ENCODE measurements around the gene C16orf96. TPM values are rescaled to one million over a fixed set of nuclear protein-coding genes. Genes with fewer than 3 reads are reported as not detected.
A peak's percentile ranks its signal among the peaks of the same experiment; 100 is the strongest.

The C16orf96 gene
- total and polyA plus RNA-seq, 2 of the 13 experiments (the other 11 are each of a cell fraction or from before 2014, with no cell fraction given): 0.03 TPM; not detected in 1

GRCh38 chr16:4615384-4616046 lies 59.4 kb downstream of the C16orf96 start:
- peak overlapping the region; percentile 92 for H3K4me2 ChIP-seq (ENCODE audit: low read depth, low read length)
- whole genome bisulfite sequencing (ENCODE audit: low lambda C conversion rate): 84% methylated on average over 17 of the region's 39 CpGs
- in situ Hi-C loops (cut with HindIII; ENCODE audit: extremely low pct_ligation_motif_present, low pct_unique_long_range_greater_than_20kb): loop anchor here (5.0 kb wide), 1 partner anchor 47 kb away; no protein-coding TSS in a partner anchor
- CTCF ChIA-PET (ENCODE audit: low intra/inter-chr PET ratio, low total read pairs): interaction anchor here (1.1 kb wide), 1 partner anchor 9 kb away, joined by 5 read pairs; the partner anchor contains the start of gene MGRN1
- H3K9me3 ChIP-seq (ENCODE audit: low read length): no peaks in the 10 kb centered on the region
- H2AFZ ChIP-seq (ENCODE audit: low read length): no peak overlapping the region
- H3K27ac ChIP-seq (ENCODE audit: extremely low read length, insufficient read depth, low read length): peak overlapping the region; percentile 75
- peak overlapping the region; percentile 98 for H3K9ac ChIP-seq (ENCODE audit: insufficient read depth, low read depth, low read length)
- peaks cover 79% of the 10 kb centered on the region for H3K4me1 ChIP-seq (ENCODE audit: insufficient read depth, low read length)
- intact Hi-C loops (cut with micrococcal nuclease; ENCODE audit: unreplicated experiment): loop anchor here (2.0 to 10.0 kb wide), 2 partner anchors 77 to 339 kb away; partner anchors contain the start of genes CDIP1 and SEC14L5
- ATAC-seq: no peak
- no peak for FAIRE-seq
- no peak for DNase-seq (ENCODE audit: low spot score)
- POLR2A ChIA-PET: interaction anchor here (0.8 to 3.9 kb wide), 11 partner anchors 10 to 344 kb away, joined by 3 to 39 read pairs (median 5); partner anchors contain the start of genes CDIP1 and MGRN1
- BruUV-seq (replicated peaks): no TSS peak
- H3K36me3 ChIP-seq (replicated peaks in 1 of 2; ENCODE audit: control insufficient read depth in 1 of 2, insufficient read depth in 2 of 2, low read length in 2 of 2): peaks cover 2 to 9% of the 10 kb centered on the region in 2 experiments; a peak in 2 of 5 replicates
- peaks cover 38% of the 10 kb centered on the region for H3K79me2 ChIP-seq (ENCODE audit: insufficient read depth, low read length)
- peak overlapping the region; percentile 73 to 97 (median 88); a peak in 5 of 6 replicates for H3K4me3 ChIP-seq (replicated peaks in 1 of 3; ENCODE audit: insufficient read depth in 1 of 3, low read depth in 2 of 3, low read length in 3 of 3)
- H4K20me1 ChIP-seq (ENCODE audit: insufficient read depth, low read length): peaks cover 30% of the 10 kb centered on the region; the same call in 1 of the 2 replicates
- H3K27me3 ChIP-seq (ENCODE audit: control insufficient read depth in 1 of 2, insufficient read depth in 2 of 2, low read length in 2 of 2): no peaks in the 10 kb centered on the region; a peak in 1 of 5 replicates
- peak; percentile 24 for TF ChIP-seq MED8 (CRISPR knock-in tag; IDR thresholded peaks at IDR 0.05; ENCODE audit: insufficient replicate concordance)
- peak; percentile 67 for TF ChIP-seq ZKSCAN1 (IDR thresholded peaks at IDR 0.05; ENCODE audit: low read length)
- peak; percentile 86; the same call in 1 of the 2 replicates for TF ChIP-seq ZNF24 (IDR thresholded peaks at IDR 0.05)
- 0 out of 2 replicates have a peak, but pooled peaks have one; percentile 6 for TF ChIP-seq ZBTB33 (CRISPR knock-in tag; IDR thresholded peaks at IDR 0.05)
- TF ChIP-seq EEA1 (CRISPR knock-in tag; IDR thresholded peaks at IDR 0.05; ENCODE audit: borderline replicate concordance): 0 out of 2 replicates have a peak, but pooled peaks have one; percentile 5
- TF ChIP-seq ZNF224 (CRISPR knock-in tag; IDR thresholded peaks at IDR 0.05): 0 out of 2 replicates have a peak, but pooled peaks have one; percentile 9
- peak; percentile 70; the same call in 1 of the 2 replicates for TF ChIP-seq SNAI1 (CRISPR knock-in tag; IDR thresholded peaks at IDR 0.05; ENCODE audit: borderline replicate concordance)
- TF ChIP-seq NFATC3 (CRISPR knock-in tag; IDR thresholded peaks at IDR 0.05): no peak
- peak; percentile 13; the same call in 1 of the 2 replicates for TF ChIP-seq ZNF280B (CRISPR knock-in tag; IDR thresholded peaks at IDR 0.05; ENCODE audit: borderline replicate concordance)
- TF ChIP-seq PITX1 (CRISPR knock-in tag; IDR thresholded peaks at IDR 0.05): no peak
- TF ChIP-seq HES4 (CRISPR knock-in tag; IDR thresholded peaks at IDR 0.05; ENCODE audit: borderline replicate concordance): peak; percentile 40; the same call in 1 of the 2 replicates
- peak; percentile 70; the same call in 1 of the 2 replicates for TF ChIP-seq SNAPC4 (CRISPR knock-in tag; IDR thresholded peaks at IDR 0.05)
- 0 out of 2 replicates have a peak, but pooled peaks have one; percentile 56 for TF ChIP-seq GLI4 (CRISPR knock-in tag; IDR thresholded peaks at IDR 0.05; ENCODE audit: borderline replicate concordance)

All from HepG2 (cell line).